ENCODE data around the gene SIGLEC8.

The SIGLEC8 gene

DNA sequence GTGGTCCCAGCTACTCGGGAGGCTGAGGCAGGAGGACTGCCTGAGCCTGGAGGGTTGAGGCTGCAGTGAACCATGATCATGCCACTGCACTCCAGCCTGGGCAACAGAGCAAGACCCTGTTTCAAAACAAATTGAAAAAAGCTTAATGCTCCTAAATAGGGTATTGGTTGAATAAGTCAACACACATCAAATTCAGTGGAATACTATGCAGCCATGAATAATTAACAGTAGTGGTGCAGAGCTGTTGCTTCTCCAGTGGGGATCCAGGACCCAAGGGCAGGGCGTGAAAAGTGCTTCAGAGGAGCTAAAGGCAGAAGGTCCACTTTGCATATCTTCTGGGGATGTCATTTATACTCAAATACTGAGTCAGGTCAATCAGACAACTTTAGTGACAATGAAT lies 18.2 kb downstream of the SIGLEC8 start:
- no peak for DNase-seq (ENCODE audit: extremely low spot score)
- TF ChIP-seq SUZ12 (IDR thresholded peaks at IDR 0.05): no peak
- TF ChIP-seq HDGF (IDR thresholded peaks at IDR 0.05; ENCODE audit: borderline replicate concordance): no peak
- no peak for TF ChIP-seq FOXK2 (IDR thresholded peaks at IDR 0.05)
- no peak for TF ChIP-seq NFRKB (IDR thresholded peaks at IDR 0.05)
- TF ChIP-seq CTBP1 (IDR thresholded peaks at IDR 0.05; ENCODE audit: borderline replicate concordance): no peak
- no peak for TF ChIP-seq ARNT (IDR thresholded peaks at IDR 0.05)
- no peak for TF ChIP-seq LEF1 (IDR thresholded peaks at IDR 0.05; ENCODE audit: borderline replicate concordance)
- no peak for TF ChIP-seq TARDBP (IDR thresholded peaks at IDR 0.05)
- TF ChIP-seq ELF4 (IDR thresholded peaks at IDR 0.05): no peak
- no peak for TF ChIP-seq L3MBTL2 (conservative IDR thresholded peaks at IDR 0.05)
- no peak for TF ChIP-seq SP1 (IDR thresholded peaks at IDR 0.05)
- TF ChIP-seq BHLHE40 (IDR thresholded peaks at IDR 0.05; ENCODE audit: borderline replicate concordance): no peak
- TF ChIP-seq ZNF384 (IDR thresholded peaks at IDR 0.05): no peak
- POLR2A ChIA-PET: no interaction called here
- CTCF ChIA-PET: no interaction called here

DNA sequence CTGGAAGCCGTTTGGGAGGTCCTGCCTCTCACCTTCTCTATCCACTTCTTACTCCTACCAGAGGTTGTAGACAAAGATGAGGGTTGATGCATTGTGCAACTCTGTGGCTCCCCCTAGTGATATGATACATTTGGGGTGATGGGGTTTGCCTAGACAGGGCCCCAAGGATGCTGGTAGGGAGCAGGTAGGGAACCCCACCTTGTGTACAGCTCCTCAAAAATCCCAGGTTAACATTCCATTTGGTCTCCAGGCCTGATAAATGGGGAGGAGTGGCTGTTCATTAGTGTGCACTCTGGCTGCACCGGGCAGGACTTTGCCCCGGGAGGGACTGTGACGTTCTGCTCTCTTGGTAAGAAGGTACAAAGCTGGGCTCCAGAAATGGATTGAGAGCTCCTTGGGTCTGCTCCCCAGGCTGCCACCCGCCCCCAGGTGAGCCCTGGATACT lies 19.2 kb downstream of the SIGLEC8 start:
- no peak for DNase-seq (ENCODE audit: extremely low spot score)
- ChIA-PET POLR2A (no interaction called here), CTCF (interaction anchor here (1.1 kb wide), 1 partner anchor 17 kb away, joined by 3 read pairs; no protein-coding TSS in a partner anchor)
- TF ChIP-seq LEF1 (IDR thresholded peaks at IDR 0.05; ENCODE audit: borderline replicate concordance): no peak
- no peak for TF ChIP-seq FOXK2 (IDR thresholded peaks at IDR 0.05)
- TF ChIP-seq NFRKB (IDR thresholded peaks at IDR 0.05): no peak
- no peak for TF ChIP-seq ARNT (IDR thresholded peaks at IDR 0.05)
- TF ChIP-seq FOXA1 (IDR thresholded peaks at IDR 0.05): no peak
- TF ChIP-seq HDGF (IDR thresholded peaks at IDR 0.05; ENCODE audit: borderline replicate concordance): no peak
- no peak for TF ChIP-seq ELF4 (IDR thresholded peaks at IDR 0.05)
- TF ChIP-seq SUZ12 (IDR thresholded peaks at IDR 0.05): no peak
- TF ChIP-seq L3MBTL2 (conservative IDR thresholded peaks at IDR 0.05): no peak
- TF ChIP-seq BHLHE40 (IDR thresholded peaks at IDR 0.05; ENCODE audit: borderline replicate concordance): no peak
- TF ChIP-seq, protein P1, sequence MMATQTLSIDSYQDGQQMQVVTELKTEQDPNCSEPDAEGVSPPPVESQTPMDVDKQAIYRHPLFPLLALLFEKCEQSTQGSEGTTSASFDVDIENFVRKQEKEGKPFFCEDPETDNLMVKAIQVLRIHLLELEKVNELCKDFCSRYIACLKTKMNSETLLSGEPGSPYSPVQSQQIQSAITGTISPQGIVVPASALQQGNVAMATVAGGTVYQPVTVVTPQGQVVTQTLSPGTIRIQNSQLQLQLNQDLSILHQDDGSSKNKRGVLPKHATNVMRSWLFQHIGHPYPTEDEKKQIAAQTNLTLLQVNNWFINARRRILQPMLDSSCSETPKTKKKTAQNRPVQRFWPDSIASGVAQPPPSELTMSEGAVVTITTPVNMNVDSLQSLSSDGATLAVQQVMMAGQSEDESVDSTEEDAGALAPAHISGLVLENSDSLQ (IDR thresholded peaks at IDR 0.05): no peak
- TF ChIP-seq FOXM1 (IDR thresholded peaks at IDR 0.05; ENCODE audit: borderline replicate concordance): no peak
- no peak for TF ChIP-seq ZNF384 (IDR thresholded peaks at IDR 0.05)
- TF ChIP-seq TARDBP (IDR thresholded peaks at IDR 0.05): no peak
- no peak for TF ChIP-seq CTBP1 (IDR thresholded peaks at IDR 0.05; ENCODE audit: borderline replicate concordance)
- TF ChIP-seq SP1 (IDR thresholded peaks at IDR 0.05): no peak

DNA sequence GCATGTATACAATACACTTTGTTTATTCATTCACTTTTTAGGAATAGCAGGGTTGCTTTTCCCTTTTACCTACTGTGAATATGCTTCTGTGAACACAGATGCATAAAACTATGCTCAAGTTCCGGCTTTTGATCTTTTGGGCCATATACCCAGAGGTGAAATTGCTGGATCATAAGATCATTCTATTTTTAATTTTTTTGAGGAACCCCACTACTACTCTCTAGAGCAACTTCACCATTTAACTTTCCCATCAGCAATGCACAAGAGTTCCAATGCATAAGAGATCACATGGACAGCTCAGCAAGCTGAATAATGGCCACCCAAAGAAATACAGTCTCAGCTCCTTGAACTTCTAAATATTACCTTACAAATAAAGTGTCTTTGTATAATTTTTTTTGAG lies 23.8 kb downstream of the SIGLEC8 start:
- no peak for DNase-seq (ENCODE audit: extremely low spot score)
- CTCF ChIA-PET: no interaction called here
- POLR2A ChIA-PET: no interaction called here
- TF ChIP-seq L3MBTL2 (conservative IDR thresholded peaks at IDR 0.05) (no peak), SP1 (IDR thresholded peaks at IDR 0.05) (no peak), HDGF (IDR thresholded peaks at IDR 0.05; ENCODE audit: borderline replicate concordance) (no peak), NFRKB (IDR thresholded peaks at IDR 0.05) (no peak), LEF1 (IDR thresholded peaks at IDR 0.05; ENCODE audit: borderline replicate concordance) (no peak), BHLHE40 (IDR thresholded peaks at IDR 0.05; ENCODE audit: borderline replicate concordance) (no peak), FOXA1 (IDR thresholded peaks at IDR 0.05) (no peak), ARNT (IDR thresholded peaks at IDR 0.05) (no peak), SUZ12 (IDR thresholded peaks at IDR 0.05) (no peak), CTBP1 (IDR thresholded peaks at IDR 0.05; ENCODE audit: borderline replicate concordance) (no peak), FOXK2 (IDR thresholded peaks at IDR 0.05) (no peak), FOXM1 (IDR thresholded peaks at IDR 0.05; ENCODE audit: borderline replicate concordance) (no peak), TARDBP (IDR thresholded peaks at IDR 0.05) (no peak), ELF4 (IDR thresholded peaks at IDR 0.05) (no peak)
- TF ChIP-seq, protein P1 (IDR thresholded peaks at IDR 0.05): no peak

DNA sequence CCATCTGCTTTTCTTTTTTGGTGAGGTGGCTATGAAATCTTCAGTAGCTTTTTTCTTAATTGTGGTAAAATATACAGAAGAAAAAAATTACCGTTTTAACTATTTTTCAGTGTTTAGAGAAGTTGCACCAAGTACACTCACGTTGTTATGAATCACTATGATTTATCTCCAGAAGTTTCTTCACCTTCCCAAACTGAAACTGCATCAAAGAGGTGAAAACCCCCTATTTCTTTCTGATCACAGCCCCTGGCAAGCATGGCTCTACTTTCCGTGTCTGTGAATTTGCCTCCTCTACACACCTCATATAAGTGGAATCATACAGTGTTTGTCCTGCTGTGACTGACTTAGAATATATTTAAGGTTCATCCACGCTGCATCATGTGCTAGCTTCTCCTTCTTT lies 25.2 kb downstream of the SIGLEC8 start:
- POLR2A ChIA-PET: no interaction called here
- no peak for DNase-seq (ENCODE audit: extremely low spot score)
- CTCF ChIA-PET: no interaction called here
- no peak for TF ChIP-seq SP1 (IDR thresholded peaks at IDR 0.05)
- TF ChIP-seq FOXM1 (IDR thresholded peaks at IDR 0.05; ENCODE audit: borderline replicate concordance): no peak
- TF ChIP-seq ARNT (IDR thresholded peaks at IDR 0.05): no peak
- no peak for TF ChIP-seq BHLHE40 (IDR thresholded peaks at IDR 0.05; ENCODE audit: borderline replicate concordance)
- TF ChIP-seq HDGF (IDR thresholded peaks at IDR 0.05; ENCODE audit: borderline replicate concordance): no peak
- no peak for TF ChIP-seq FOXA1 (IDR thresholded peaks at IDR 0.05)
- no peak for TF ChIP-seq NFRKB (IDR thresholded peaks at IDR 0.05)
- TF ChIP-seq ZNF384 (IDR thresholded peaks at IDR 0.05): no peak
- no peak for TF ChIP-seq FOXK2 (IDR thresholded peaks at IDR 0.05)

DNA sequence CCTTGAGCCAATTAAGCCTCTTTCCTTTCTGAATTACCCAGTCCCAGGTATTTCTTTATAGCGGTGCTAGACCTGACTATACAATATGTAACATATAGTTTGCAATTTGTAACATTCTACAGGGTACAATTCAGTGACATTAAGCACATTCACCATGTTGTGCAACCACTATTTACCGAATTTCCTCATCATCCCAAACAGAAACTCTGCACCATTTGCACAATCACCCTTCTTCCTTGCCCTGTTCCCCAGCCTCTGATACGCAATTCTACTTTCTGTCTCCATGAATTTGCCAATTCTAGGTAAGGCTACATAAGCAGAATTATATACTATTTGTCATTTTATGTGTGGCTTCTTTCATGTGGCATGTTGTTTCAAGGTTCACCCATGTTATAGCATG lies 27.1 kb downstream of the SIGLEC8 start:
- POLR2A ChIA-PET: no interaction called here
- CTCF ChIA-PET: no interaction called here
- DNase-seq (ENCODE audit: extremely low spot score): no peak
- no peak for TF ChIP-seq FOXA1 (IDR thresholded peaks at IDR 0.05)
- TF ChIP-seq BHLHE40 (IDR thresholded peaks at IDR 0.05; ENCODE audit: borderline replicate concordance): no peak
- no peak for TF ChIP-seq ELF4 (IDR thresholded peaks at IDR 0.05)
- no peak for TF ChIP-seq L3MBTL2 (conservative IDR thresholded peaks at IDR 0.05)
- TF ChIP-seq CTBP1 (IDR thresholded peaks at IDR 0.05; ENCODE audit: borderline replicate concordance): no peak
- TF ChIP-seq SUZ12 (IDR thresholded peaks at IDR 0.05): no peak
- TF ChIP-seq SP1 (IDR thresholded peaks at IDR 0.05): no peak
- no peak for TF ChIP-seq FOXM1 (IDR thresholded peaks at IDR 0.05; ENCODE audit: borderline replicate concordance)
- no peak for TF ChIP-seq LEF1 (IDR thresholded peaks at IDR 0.05; ENCODE audit: borderline replicate concordance)
- no peak for TF ChIP-seq HDGF (IDR thresholded peaks at IDR 0.05; ENCODE audit: borderline replicate concordance)
- no peak for TF ChIP-seq TARDBP (IDR thresholded peaks at IDR 0.05)
- no peak for TF ChIP-seq ZNF384 (IDR thresholded peaks at IDR 0.05)
- no peak for TF ChIP-seq FOXK2 (IDR thresholded peaks at IDR 0.05)
- no peak for TF ChIP-seq NFRKB (IDR thresholded peaks at IDR 0.05)
- TF ChIP-seq ARNT (IDR thresholded peaks at IDR 0.05): no peak

DNA sequence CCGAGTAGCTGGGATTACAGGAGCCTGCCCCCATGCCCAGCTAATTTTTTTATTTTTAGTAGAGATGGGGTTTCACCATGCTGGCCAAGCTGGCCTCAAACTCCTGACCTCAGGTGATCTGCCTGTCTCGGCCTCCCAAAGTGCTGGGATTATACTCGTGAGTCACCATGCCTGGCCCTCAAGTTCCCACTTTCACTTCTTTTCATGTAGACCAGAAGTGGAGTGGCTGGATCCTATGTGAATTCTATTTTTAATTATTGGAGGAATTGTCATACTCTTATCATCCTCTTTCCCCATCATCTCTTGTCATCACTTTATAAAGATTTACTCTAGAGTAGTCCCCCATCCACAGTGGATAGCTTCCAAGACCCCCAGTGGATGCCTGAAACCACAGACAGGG lies 28.0 kb downstream of the SIGLEC8 start:
- ChIA-PET POLR2A (no interaction called here), CTCF (no interaction called here)

DNA sequence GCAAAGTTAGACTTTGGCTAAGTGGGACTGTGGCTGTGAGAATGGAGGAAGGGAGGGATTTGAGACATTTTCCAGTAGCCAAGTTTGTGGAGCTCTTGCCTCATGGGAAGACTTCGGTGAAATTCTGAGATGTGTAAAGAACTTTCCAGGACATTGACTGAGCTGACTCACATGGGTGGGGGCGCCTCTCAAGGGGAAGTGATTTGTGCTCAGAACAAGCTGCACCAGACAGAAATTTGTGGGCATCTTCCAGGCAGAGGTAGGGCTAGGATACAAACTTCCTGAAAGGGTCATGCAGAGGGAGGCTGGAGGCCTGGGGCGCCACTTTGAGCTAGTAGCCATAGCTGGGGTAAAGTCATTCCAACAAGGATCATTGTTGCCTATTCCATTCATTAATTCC lies 31.1 kb downstream of the SIGLEC8 start:
- ChIA-PET POLR2A (no interaction called here), CTCF (no interaction called here)
- TF ChIP-seq SUZ12 (IDR thresholded peaks at IDR 0.05): no peak
- TF ChIP-seq FOXM1 (IDR thresholded peaks at IDR 0.05; ENCODE audit: borderline replicate concordance): no peak
- no peak for TF ChIP-seq ARNT (IDR thresholded peaks at IDR 0.05)
- TF ChIP-seq BHLHE40 (IDR thresholded peaks at IDR 0.05; ENCODE audit: borderline replicate concordance): no peak
- TF ChIP-seq CTBP1 (IDR thresholded peaks at IDR 0.05; ENCODE audit: borderline replicate concordance): no peak
- no peak for TF ChIP-seq ELF4 (IDR thresholded peaks at IDR 0.05)
- no peak for TF ChIP-seq SP1 (IDR thresholded peaks at IDR 0.05)
- no peak for TF ChIP-seq LEF1 (IDR thresholded peaks at IDR 0.05; ENCODE audit: borderline replicate concordance)
- TF ChIP-seq TARDBP (IDR thresholded peaks at IDR 0.05): no peak
- TF ChIP-seq FOXK2 (IDR thresholded peaks at IDR 0.05): no peak
- TF ChIP-seq ZNF384 (IDR thresholded peaks at IDR 0.05): no peak
- TF ChIP-seq, protein P1 (IDR thresholded peaks at IDR 0.05): no peak
- TF ChIP-seq HDGF (IDR thresholded peaks at IDR 0.05; ENCODE audit: borderline replicate concordance): no peak
- TF ChIP-seq NFRKB (IDR thresholded peaks at IDR 0.05): no peak
- no peak for TF ChIP-seq L3MBTL2 (conservative IDR thresholded peaks at IDR 0.05)
- no peak for TF ChIP-seq FOXA1 (IDR thresholded peaks at IDR 0.05)
- no peak for DNase-seq (ENCODE audit: extremely low spot score)

More for the DNA sequence above, 28.0 kb downstream of the SIGLEC8 start:
- no peak for DNase-seq (ENCODE audit: extremely low spot score)
- no peak for TF ChIP-seq FOXK2 (IDR thresholded peaks at IDR 0.05)
